Activated naive CD4-positive, alpha-beta T cell treated with anti-CD3 and anti-CD28 coated beads, Interleukin-2, amount 50 U/mL, for 16 hours (primary cell): ENCODE data around the gene HS1BP3.

Source experiments
- DNase-seq: peaks from one replicate; pipeline ENCODE4 v3.0.0-alpha.2; 2020

The HS1BP3 gene

DNA sequence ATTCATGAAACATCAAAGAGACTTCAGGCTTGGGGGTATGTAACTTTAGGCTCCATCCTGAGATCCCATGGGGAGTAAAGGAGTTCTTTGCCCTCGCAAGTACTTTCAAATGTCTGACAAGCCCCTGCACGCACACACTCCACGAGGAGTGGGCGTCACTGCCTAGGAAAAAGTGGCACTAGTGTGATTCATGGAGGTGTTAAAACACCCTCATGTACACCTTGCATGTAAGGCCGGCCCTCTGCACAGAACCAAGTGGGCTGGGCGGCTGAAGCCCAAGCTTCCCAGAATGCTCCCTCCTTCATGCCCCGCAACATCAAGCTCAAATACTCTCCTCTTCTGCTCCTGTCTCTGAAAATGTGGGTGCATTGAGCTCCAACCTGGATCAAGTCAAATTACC lies 7.8 kb downstream of the HS1BP3 start:
- DNase-seq: no peak

DNA sequence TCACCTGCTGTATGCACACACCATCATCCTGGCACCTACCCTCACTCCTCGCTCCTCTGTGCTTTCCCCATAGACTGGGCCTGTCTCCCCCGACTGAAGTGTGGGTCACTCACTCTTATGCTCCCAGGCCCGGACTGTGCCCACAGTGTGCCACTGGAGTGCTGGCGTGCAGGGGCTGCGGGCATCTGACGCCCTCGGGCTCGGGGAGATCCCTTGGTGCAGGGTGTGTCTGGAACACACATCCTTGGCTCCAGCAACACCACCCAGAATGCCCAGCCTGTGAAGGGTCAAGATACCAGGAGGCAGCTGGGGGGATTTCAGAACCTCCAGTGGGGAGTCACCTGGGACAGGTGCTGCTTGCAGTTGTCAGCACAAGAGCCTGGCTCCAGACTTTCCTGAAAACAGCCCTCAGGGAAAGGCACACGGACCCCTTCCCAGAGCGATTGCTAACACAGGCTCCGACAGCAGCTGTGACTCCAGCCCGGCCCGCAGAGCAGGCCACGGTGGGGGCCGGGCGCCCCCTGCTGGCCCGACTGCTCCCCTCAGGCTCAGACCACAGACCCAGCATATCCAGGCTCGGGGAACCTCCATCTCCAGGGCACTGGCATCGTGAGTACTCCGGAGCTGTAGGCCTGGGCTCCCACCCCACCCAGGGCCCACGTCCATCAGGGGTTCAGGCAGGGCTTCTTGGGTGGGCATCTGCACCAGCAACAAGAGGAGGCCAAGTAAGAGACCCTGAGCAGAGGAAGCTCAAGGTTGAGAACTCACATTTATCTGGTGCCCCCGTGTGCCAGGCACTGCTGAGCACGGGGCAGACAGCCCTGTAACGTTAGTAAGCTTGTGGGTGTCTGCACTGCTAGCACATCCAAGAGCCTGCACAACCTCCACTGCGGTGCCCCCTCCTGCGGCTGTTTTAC lies 8.6 kb downstream of the HS1BP3 start:
- DNase-seq: peak; percentile 76

DNA sequence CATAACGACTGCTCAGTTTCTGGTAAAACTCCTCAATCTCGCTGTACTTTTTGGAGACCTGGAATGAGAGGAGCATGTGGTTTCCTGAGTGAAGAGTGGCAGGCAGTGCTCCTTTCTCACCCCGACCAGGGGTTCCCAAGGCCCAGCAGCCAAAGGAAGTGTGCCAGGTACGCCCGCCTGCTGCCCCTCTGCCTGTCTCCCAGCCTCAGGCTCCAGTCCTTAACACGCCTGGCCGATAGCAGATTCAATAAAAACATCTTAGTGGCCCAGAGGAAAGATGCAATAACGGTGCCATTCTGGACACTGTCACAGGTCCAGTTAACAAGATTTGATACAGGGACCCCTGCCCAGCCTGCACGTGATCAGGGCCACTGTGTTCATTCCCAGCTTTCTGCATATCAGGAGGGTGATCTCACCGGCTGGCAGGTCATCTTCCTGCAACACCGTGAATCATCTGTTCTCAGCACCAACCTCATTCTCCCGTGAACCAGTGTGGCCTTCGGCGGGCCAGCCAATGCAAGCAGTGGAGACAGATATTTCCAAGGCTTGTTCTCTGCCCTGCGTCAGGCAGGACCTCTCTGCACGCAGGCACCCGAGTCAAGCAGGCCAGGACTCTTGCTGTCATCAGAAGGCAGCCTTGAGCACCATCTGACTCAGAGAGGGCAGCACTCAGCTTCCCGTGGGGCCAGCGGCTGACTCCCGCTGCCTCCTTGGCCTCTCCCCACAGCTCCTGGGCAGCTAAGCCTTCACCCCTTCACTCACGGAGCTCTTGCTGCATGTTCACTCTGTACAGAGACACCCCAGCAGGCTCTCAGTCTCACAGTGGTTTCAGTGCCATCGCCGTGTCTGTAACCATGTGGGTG lies 9.5 kb downstream of the HS1BP3 start:
- DNase-seq: no peak

GRCh38 chr2:20640411-20641122 lies 10.3 kb downstream of the HS1BP3 start:
- no peak for DNase-seq

DNA sequence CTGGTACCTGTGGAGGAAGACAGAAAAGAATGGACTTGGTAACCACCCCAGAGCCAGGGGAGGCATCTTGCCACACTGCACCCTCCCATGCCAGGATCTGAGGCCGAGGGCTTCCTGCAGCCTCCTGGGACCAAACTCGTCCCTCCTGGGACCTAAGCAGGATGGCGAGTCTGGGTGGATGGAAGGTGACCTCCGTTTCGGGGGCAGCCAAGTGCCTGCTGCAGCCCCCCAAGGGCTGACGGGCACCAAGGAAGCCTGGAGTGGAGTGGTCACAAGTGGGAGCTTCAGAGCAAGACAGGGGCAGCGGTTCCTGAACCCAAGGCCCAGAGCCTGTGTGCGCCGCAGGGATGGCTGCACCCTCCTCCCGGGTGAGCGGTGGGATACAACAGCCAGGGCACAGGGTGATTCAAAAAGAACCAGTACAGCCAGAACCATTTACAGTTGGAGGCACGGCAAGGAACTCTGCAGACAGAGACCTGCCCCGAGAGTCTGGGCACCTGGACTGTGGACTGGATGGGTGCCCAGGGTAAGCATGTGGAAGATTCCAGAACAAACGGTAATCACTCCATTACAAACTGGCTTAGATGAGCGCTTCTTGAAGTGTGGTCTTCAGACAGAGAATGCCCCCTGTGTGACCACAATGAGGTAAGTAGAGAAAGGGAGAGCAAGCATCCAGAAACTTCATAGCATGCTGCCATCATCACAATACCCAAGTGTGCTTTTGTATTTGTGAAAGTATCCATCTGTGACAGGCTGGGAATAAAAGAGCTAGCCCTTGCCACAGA lies 12.1 kb downstream of the HS1BP3 start:
- no peak for DNase-seq

DNA sequence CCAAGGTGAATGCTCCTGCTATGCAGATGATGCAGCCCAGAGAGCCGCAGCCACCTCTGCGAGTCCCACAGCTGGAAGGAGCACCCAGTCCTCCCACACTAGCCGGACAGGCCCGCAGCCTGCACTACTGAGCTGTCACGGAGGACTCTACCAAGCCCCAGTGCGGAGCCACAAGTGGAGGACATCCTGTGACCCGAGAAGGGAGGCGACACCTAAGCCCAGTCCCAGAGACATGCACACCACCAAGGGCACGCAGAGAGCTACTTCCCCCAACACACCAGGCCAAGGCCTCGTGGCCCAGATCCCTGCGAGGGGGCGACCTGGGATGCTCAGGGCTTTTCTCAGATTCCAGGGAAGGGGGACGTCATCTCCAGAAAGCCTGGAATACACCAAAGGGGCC lies 12.9 kb downstream of the HS1BP3 start:
- no peak for DNase-seq

DNA sequence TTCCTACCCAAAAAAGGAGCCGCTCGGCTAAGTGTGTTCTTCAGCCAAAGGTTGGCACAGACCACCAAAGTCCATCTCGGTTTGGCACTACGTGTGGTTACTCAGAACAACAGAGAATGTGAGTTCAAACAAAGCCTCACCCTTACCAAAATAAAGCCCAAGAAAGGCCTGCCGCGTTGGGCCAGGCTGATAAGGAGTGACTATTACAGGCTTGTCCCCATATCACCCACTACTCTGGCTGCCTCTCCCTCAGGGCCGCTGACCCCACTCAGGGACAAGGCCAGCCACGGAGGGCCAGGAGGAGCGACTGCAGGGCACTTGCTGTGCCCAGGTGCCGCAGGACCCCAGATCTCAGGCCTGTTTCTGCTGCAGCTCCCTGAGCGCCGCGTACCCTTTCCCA lies 13.8 kb downstream of the HS1BP3 start:
- DNase-seq: no peak

- peak; percentile 42 for DNase-seq
Observed at GRCh38 chr2:20635675-20636584, 15.0 kb downstream of the HS1BP3 start.

DNA sequence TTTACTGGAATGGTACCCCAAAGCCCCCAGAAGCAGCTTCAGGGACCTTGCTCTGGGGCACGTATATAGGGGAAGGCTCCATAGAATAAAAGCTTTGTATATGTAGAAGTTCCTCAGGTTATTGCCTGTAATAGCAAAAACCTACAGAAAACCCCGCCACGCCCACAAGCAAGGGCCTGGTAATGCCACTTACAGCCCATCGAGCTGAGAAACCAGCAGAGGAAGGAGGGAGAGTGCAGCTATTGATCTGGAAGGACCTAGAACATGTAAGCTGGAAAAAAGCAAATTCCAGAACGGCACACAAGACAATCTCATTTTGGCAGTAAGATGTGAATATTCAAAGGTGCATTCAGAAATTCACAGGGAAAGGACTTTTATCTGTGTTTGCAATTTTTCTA lies 15.8 kb downstream of the HS1BP3 start:
- no peak for DNase-seq

- DNase-seq: no peak
Observed at GRCh38 chr2:20634507-20635112, 16.3 kb downstream of the HS1BP3 start.

GRCh38 chr2:20633794-20634506 lies 16.9 kb downstream of the HS1BP3 start:
- DNase-seq: no peak

DNA sequence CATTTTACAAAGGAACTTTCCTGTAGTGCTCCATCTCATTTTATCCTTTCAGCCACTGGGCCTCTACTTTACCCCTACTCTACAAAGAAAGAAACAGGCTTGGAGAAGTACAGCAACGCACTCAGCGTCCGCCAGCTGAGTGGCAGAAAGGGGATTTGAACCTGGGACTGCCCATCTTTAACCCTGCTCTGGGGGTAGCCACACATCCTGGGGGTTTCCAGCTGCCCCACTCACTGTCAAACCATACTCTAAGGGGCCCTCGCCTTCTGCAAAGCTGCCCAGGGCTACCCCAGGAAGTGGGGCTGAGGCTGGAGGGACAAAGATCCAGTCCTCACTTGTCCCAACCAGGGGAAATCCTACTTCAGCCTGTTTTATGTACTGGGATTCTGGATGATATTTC lies 17.9 kb downstream of the HS1BP3 start:
- DNase-seq: no peak

DNA sequence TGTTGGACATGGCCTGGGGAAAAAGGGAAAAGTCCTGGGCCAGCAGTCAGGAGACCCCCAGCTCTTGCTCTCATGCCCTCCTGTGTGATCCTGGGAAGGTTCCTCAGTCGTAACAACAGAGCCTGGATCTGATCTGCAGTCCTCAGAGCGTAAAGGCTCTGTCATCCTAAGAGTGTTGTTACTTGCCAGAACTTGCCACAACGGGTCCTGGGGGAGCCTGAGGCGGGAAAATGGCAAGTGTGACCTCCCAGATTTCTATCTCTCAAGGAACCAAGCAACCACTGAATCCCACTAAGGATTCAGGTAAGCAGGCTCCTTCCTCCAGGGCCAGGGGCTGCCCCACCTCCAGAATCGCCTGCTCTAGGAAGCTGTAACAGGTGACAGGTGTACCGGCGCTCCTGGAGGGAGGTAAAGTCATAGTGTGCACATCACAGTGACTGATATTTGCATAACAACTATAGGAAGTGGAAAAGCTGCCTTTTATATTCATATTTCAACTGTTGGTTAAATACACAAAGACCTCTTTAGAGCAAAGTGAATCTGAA lies 18.4 kb downstream of the HS1BP3 start:
- DNase-seq: no peak

DNA sequence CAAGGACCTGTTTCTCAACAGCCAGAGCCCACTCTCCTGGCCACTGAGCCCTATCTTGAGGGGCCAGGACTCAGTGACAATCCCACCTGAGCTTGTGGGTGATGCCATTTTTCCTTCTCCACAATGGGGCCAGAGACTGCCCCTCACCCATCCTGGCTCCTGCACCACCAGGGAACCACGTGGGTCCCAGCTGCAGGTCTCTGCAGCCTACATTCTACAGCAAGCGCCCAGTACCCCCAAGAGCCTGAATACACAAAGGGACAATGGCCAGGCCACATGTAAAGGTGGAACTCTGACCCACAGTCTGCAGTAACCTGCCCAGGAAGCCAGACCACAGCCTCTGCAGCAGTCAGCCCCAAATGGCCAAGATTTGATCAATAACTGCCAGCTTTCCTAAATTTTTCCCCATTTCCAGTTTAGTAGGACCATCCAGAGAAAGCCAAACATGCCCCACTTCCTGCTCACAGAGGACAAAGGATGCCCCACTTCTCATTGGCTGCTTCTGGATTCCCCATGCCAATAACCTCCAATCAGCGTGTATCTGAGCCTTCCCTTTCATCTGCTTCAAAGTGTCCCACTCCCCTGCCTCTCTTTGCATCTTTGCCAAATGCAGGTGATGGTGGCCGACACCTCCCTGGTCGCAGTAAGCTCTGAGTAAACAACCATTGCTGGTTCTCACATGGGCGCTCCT lies 19.1 kb downstream of the HS1BP3 start:
- no peak for DNase-seq

GRCh38 chr2:20630967-20631366 lies 19.9 kb downstream of the HS1BP3 start:
- DNase-seq: no peak

DNA sequence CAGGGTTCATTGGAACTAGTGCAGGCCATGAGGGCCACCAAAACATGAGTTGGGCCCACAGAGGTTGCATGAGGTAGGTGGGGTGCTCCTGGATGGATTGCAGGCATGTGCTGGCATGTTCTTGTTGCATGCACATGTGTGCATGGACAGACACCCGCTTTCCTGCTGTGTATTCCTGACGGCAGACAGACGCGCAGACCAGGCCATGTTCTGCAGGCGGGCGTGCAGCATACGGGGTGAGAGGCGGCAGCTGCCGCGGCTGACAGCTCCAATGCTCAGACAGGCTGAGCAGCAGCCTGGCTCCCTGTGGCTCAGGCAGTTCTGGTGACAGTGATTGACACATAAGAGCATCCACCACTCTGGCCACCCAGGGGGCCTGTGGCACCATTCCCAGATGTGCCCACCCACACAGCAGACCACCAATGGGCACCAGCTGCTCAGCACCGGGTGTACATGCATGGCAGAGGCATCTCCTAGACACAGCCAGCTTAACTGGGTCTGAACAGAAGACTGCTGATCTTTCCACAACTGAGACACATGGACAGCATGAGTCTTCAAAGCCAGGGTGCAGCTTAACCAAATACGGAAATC lies 21.2 kb downstream of the HS1BP3 start:
- no peak for DNase-seq

DNA sequence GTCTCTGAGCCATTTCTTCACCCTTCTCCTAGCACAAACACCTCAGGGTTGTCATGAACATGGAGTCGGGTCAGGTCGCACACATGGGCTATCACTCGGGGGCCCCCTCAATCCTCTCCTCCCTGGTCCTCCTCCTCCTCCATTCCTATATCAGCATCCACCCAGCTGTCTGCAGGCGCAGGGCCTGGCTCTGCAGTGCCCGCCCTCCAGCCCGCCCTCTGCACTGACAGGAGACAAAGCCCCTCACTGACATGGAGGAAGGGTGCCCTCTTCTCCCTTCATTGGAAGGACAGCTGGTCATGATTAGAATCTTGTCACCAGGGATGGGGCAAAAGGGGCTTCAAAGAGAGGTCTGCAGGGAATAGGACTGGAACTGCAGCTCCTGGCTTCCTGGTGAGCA lies 21.7 kb downstream of the HS1BP3 start:
- no peak for DNase-seq

GRCh38 chr2:20627712-20628380 lies 23.1 kb downstream of the HS1BP3 start:
- DNase-seq: no peak
